ENCODE measurements around the gene NINJ2.

GRCh38 chr12:547883-548470 is 115.3 kb downstream of the NINJ2 start:
- no peak for TF ChIP-seq CTCF (IDR thresholded peaks at IDR 0.05)
- no peak for TF ChIP-seq RFX5 (IDR thresholded peaks at IDR 0.05)
- no peak for TF ChIP-seq REST (IDR thresholded peaks at IDR 0.05)
- TF ChIP-seq RAD21 (conservative IDR thresholded peaks at IDR 0.05 in 1 of 2, IDR thresholded peaks at IDR 0.05 in 1 of 2), result no peak
- TF ChIP-seq ZC3H11A (IDR thresholded peaks at IDR 0.05), result no peak
- TF ChIP-seq SMC3 (IDR thresholded peaks at IDR 0.05), result no peak
- TF ChIP-seq NFE2L2 (conservative IDR thresholded peaks at IDR 0.05; ENCODE audit: low read length), result no peak
- no peak for TF ChIP-seq POLR2A (IDR thresholded peaks at IDR 0.05; ENCODE audit: low read length)
- no peak for TF ChIP-seq ZFP36 (IDR thresholded peaks at IDR 0.05; ENCODE audit: borderline replicate concordance, partially characterized antibody)
- TF ChIP-seq ESRRA (IDR thresholded peaks at IDR 0.05; ENCODE audit: borderline replicate concordance, low read length), result no peak
- TF ChIP-seq, protein P1, sequence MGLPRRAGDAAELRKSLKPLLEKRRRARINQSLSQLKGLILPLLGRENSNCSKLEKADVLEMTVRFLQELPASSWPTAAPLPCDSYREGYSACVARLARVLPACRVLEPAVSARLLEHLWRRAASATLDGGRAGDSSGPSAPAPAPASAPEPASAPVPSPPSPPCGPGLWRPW (IDR thresholded peaks at IDR 0.05), result no peak

Measured in A549 (cell line).